HG03439 (cell line): ENCODE measurements around the gene GPATCH8.
"Not testable (repeated sequence)": the region's sequence is repeated elsewhere in the genome, so short reads cannot be mapped to it uniquely, and the experiment has no call there.

Experiments used
- ATAC-seq: cut with Tn5 transposase; IDR thresholded peaks from one replicate; pipeline ENCODE4 v1.9.1; 2021; ENCODE audit warnings: mild to moderate bottlenecking, moderate library complexity; ENCODE audit not compliant: unreplicated experiment

The GPATCH8 gene

DNA sequence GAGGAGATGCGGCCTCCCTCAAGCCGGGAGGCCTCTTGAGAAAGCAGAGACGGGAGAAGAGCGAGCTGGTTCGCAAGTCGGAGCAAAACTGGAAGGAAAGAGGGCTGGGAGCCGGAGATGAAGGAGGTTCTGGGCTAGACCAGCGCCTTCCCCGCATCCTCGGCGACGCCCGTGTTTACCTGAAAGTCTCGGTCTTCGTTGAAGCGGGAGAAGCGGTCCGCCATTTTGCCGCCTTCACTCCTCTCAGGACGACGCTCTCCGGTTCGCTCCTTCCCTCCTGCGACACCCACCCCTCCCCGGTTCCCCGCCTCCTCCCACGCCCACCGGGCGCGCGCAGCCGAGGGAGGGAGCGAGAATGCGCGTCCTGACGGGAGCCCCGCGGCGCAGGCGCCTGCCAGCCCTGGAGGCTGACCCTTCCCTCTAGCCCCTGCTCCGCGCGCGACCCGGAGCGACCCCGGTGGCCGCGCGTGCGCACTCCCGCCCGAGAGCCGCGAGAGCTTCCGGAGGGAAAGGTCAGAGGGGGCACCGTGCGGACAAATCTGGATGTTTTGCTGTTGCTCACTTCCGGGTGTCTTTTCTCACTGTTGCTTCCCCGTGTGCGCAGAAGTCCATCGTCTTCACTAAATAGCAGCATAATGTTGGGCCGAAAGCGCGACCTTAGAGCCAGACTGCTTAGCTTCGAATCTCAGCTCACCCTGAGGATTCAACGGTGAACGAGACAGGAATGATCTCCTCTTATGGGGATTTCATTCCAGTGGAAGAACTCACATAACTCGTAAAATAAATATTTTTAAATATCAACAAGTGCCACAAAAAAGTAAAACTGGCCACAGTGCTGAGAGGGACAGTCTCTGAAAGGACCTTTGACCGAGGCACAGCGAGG lies at the start of gene GPATCH8:
Gene GPATCH8, minus strand, starts transcription at position 260 of the 883 bp plus-strand sequence. Its CDS starts 36 bp downstream, at position 224.
- ATAC-seq = peak; percentile 83

DNA sequence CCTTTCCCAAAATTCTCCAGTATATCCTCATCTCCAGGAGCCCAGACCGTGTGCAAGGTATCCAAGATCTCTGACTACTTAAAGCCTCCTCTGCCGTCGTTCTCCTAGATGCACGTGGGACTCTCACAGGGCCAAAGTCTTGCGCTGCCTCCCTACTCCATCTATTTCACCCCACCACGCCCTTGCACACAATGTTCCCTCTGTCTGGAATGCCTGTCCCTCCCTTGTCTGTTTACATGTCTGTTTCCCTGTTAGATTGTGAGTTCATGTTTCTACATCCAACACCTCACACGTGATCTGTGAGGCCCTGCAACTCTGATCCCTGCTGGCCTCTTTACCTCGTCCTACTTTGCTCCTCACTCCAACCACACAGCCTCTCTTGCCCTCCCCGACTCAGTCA lies 49.2 kb upstream of the GPATCH8 start:
- no peak for ATAC-seq

DNA sequence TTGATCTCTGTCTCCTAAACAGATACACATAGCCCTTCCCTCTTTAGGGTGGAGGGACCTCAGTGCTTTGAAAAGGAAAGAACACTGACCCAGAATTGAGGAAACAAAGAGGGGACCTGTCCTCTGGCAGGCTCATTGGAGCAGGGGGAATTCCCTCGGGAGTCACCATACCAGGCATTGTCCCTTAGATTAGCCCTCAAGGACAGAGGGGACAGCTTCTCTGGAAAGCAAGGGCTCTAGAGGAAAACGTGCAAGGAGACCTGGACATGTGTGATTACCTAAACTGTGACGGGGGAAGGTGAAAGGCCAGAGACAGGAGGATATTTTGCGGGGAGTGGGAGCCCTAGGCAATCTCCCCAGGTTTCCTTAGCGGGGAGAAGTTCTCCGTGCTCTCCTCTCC lies 46.5 kb upstream of the GPATCH8 start:
- no peak for ATAC-seq

DNA sequence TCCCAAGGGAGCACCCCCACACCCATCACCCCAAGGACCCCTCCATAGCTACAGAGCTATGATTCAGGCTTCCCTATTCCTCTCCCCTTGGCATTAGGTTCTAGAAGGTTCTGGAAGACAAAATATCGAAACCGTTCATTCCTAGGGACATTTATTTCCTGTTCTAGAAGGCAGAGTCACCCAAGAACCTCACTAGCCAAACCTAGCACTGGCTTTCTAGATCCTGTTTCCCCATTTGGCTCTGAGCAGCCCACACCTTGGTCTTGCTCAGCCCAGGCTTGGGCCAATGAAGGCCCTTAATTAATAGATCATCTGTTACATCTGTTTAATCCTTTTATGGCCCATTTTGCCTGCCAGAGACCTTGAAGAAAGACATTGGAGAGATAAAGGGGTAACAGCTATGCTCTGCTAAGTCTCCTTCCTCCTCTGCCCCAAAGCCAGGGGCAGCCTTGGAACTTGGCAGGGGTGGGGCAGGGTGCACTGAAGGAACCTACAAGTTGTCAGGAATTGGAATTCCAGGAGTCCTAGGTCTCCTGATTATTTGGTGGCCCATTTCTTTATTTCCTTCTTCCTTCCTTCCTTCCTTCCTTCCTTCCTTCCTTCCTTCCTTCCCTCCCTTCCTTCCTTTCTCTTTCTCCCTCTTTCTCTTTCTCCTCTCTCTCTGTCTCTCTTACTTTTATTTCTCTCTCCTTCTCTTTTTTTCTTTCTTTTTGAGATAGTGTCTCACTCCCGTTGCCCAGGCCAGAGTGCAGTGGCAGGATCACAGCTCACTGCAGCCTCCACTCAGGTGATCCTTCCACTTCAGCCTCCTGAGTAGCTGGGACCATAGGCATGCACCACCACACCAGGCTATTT lies 45.4 kb upstream of the GPATCH8 start:
- ATAC-seq = no peak

DNA sequence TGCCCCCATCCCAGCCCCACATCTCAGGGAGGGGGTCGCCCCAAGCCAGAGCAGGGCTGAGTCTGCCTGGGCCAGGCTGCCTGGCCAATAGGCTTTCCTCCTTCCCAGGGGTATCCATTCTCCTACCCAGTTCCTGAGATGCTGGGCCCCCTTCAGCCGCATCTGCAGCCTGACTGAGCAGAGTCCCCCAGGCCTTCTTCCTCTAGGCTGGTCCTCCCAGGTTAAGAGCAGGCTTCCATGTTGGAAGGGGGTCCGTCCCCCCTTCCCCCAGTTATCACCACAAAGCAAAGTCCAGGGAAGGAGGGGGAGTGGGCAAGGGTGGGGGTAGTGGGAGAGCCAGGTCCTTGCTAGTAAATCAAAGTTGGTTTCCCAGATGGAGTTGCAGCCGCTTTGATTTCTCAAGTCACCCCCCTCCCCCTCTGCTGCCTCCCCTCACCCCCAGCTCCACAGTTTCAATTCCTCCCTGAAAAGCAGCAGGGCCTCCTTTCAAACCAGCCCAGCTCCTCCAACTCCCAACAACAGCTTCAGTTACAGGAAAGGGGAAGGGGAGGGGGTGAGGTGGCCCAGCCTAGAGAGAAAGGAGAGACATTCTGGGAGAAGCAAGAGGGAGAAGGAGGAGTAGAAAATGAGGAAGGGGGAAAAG lies 44.5 kb upstream of the GPATCH8 start:
- ATAC-seq = no peak

DNA sequence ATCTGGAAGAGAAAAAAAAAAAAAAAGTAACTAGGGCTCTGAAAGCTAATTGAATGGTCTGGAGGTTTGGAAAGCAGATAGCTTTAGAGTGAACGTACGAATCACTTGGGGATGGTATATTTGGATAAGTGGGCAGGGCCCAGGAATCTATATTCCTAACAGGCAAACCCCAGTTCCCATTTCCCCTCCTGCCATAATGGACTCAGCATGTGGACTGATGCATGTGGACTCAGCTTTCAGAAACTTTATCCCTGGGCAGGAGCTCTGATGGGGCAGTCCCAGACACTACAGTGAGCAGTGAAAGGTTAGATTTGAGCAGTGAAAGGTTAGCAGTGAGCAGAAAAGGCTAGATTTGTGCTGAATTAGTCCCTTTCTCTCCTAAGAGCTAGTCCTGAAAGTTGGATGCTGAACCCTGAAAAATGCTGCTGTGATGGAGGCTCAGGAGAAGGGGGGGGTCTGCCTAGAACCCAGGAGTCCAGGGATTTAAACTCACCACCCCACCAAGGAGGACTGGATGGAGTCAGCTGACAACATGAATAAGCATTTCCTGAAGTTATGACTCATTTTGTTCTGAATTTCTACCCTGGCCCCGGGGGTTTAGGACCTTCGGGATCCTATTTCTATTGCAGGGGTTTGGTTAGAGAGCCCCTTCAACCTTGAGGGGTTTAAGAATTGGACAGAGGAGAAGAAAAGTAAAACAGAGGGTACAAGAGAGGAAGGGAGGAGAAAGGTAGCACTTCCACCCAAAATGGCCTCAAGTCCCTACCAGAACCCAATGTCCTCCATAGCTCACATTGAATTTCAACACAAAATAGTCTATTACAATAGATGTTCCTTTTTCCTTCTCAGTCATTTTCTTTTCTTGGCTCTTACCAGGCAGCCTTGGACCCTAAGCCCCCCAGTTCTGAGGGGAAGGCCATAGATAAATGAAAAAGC lies 43.7 kb upstream of the GPATCH8 start:
- ATAC-seq = no peak

DNA sequence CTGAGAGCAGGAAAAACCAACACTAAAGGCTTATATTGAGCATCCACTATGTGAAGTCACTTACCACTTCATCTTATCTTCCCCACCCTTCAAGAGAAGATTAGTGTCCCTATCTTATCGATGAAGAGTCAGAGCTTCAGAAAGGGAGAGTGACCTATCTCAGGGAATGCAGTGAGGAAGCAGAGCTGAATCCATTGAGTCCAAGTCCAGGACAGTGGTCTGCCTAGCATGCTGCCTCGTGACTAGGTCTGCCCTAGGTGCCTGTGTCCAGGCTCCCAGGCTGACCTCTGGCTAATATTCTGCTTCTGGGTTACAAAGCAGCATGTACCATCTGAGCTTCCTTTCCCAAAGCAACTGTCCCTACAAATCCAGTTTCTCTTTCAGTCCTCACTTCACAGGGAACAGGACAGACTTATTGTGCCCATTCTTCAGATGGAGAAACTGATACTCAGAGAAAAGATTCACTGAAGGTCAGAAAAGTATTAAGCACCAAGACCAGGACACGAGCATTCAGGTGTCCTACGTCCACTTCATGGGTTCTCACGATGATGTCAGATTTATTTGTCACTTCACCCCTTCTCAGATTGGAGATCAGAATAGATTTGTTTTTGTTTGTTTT lies 40.8 kb upstream of the GPATCH8 start:
- ATAC-seq = no peak

DNA sequence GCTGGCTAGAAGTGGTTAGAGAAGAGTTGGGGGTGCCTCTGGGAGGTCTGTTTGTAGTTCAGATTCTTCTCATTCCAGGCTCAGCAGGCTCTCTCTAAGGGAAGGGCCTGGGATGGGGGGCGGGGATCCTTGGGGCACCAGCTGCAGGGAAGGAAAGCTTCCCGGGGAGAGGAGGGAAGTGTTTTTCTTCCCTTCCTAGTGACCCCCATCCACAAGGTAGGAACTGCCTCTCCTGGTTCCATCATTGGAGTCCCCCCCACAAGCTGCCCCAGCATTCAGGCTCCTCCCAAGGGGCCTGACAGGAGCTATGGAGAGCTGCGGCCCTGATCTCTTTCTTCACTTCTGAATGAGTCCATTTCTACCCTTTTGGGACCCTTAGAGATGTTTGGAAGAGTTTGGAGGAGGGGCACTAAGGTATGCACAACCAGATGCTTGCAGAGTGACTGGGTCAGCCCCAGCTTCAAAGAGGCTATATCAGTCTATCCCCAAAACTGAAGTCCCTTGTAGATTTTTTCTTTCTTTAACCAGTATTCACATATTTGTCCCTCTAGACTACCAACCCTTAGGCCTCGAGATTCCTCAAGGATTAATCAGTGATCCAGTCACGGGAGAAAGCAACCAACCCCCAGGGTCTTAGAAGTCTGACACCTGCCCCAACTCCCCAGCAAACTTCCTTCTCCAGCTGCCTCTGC lies 40.2 kb upstream of the GPATCH8 start:
- no peak for ATAC-seq

DNA sequence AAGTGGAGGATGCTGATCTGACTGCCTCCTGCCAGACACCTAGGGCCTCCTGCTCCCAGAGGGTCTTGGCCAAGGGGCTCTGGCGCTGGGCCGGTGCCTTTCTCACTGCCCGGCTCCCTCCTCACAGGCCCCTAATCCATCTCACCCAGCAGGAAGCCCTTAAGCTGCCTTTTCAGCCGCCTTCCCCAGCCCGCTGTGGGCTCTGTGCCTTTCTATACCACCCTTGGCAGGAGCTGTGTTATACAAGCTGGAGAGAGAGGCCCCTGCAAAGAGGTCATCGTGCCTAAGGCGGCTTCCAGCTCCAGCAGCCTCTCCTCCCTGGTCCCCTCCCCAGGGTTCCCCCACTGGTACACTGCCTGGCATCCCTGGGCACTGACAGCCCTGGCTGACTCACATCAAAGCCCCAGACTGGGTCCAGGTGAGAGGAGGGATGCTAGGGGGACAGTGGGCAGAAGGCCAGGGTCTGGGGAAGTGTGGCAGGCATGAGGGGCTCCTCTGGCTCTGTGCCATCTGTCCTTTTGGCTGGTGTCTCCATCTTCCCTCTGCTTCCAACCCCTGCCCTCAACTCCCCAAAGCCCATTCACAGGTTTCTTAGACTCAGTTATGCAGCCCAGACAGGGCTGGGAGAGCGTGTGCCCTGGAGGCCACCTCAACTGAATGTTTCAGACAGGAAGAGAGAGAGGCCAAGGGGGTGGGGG lies 38.8 kb upstream of the GPATCH8 start:
- ATAC-seq = no peak

DNA sequence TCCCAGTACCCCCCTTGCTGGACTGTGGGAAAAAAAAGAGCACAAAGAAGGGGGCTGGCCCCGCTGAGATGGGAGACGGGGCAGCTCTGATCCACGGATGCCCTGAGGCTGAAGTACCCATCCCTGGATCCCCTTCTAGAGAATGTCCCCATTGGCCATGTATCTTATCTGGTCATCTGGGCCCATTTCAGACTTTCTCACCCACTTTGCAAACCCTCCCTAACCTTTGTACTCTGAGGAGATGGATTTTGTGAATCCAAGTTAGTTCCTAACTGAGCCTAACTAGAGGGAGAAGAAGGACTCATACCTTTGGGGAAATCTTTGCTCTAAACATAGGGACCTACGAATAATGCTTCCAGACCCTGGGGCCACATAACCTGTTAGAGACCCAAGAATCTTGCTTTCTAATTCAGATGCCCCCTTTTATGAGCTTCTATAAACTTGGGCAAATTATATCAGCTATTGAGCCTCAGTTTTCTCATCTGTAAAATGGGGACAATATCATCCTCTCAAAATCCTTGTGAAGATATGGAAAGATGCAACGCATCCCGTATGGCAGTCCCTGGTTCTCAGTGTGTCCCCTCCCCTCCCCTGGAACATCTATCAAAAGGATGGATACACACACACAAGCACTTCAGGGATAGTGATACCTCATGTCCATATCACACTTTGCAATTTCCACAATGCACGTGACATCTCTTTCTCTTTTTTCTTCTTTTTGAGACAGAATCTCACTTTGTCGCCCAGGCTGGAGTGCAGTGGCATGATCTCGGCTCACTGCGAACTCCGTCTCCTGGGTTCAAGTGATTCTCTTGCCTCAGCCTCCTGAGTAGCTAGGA lies 37.3 kb upstream of the GPATCH8 start:
- ATAC-seq = no peak

DNA sequence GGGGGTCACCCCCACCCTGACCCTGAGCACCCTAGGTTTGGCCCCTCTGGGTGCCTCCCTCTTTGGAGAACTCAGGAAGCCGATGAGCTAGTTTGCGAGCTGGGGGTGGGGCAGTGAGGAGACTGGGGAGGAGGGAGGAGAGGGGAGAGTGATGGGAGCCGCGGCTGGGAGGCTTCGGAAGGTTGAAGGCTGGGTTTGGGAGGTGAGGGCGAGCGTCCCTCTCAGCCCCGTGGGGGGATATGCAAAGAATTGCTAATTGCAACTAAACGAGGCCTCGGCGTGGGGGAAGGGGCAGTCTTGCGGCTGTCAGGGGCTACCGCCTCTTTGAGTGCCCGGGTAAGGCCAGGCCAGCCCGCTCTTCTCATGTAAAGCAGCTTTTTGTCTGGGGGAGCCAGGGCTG lies 36.5 kb upstream of the GPATCH8 start:
- no peak for ATAC-seq

DNA sequence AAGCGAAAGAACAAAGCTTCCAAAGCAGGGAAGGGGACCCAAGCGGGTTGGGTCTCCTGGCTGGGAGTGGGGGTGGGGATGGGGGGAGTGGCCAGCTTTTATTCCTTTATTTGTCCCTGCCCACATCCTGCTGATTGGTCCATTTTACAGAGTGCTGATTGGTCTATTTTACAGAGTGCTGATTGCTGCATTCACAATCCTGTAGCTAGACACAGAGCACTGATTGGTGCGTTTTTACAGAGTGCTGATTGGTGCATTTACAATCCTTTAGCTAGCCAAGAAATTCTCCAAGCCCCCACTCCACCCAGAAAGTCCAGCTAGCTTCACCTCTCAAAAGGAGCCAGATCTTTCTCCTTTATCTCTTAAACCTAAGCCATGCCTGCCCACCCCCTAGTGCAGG lies 34.7 kb upstream of the GPATCH8 start:
- not testable (repeated sequence) for ATAC-seq

DNA sequence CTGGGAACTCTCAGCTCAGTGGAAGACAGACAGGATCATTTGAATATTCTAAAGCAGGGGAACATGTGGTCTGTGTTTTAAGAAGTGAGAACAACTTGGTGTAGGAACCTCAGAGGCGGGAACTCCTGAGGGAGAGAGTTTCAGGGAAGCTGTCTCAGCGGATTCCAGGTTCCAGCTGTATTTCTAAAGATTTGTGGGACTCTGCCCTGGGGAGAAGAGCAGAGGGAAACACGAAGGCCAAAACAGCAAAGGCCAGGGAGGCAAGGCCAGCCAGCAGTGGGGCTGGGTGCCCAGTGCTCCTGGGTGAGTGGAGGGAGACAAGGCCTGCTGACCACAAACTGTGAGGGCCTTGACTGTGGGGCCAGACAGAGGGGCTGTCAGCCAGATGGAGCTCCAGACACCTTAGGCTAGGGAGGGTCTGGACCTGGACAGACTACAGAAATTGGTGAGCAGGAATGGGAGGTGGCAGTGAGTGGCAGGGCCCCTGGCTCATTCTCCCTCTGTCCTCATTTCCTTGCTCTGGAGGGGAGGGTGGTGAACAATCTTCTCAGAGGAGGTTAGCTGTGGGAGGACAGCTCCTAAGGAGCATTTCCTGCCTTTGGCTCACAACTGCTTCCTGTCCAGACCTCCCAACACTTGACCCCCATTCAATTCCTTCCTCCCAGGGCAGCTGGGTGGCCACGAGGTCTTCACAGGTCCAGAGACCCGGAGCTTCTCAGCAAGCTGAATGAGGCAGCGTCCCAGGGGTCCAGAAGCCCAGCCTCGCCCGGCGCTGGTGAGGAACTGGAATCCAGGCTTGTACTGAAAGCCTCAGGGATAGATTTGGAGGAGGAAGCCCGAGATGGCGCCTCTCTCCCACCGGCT lies 33.1 kb upstream of the GPATCH8 start:
- no peak for ATAC-seq

DNA sequence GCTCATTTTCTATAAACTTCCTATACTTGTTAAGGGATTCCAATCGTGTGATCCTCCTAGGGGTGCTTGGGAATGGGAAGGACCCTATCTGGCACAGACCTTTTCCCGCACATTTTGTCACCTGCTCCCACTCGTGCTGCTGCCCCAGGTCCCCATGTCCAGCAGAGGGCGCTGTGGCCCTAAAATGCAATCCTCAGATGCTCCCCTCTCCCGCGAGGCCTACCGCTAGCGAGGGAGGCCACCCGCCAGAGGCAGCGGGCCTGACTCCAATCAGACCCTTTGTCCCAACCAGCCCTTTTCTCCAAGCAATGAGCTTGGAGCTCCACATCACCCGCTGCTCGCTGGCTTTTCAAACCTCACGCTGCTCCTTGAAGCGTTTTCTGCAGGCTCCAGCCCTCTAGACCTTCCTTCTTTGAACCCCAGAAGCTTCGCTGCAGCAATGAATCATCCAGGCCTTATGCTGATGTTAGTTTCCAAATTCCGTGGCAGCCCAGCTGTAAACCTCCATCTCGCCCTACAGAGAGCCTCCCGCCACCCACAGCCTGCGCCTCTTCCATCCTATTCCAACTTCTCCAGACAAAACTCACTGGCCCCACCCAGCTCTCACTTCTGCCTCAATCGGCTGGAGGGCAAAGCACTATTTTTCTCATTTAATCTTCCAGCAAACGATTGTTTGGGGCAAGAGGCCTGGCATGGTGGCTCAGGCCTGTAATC lies 30.5 kb upstream of the GPATCH8 start:
- ATAC-seq = no peak

DNA sequence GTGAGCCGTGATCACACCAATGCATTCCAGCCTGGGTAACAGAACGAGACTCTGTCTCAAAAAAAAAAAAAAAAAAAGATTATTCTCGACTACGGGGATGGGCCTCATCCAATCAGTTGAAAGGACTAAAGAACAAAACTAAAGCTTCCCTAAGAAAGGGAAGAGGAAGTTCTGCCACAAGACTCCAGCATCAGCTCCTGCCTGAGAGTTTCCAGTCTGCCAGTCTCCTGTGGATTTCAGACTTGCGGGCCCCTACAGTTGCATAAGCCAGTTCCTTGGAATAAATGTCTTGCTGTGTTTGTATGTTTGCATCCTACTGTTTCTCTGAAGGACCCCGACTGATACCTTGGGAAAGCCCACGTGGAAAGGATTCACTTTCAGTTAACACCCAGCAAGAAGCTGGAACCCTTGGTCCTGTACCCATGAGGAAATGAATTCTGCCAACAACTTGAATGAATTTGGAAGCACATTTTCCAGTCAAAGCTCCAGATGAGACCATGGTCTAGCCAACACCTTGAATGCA lies 27.8 kb upstream of the GPATCH8 start:
- no peak for ATAC-seq

DNA sequence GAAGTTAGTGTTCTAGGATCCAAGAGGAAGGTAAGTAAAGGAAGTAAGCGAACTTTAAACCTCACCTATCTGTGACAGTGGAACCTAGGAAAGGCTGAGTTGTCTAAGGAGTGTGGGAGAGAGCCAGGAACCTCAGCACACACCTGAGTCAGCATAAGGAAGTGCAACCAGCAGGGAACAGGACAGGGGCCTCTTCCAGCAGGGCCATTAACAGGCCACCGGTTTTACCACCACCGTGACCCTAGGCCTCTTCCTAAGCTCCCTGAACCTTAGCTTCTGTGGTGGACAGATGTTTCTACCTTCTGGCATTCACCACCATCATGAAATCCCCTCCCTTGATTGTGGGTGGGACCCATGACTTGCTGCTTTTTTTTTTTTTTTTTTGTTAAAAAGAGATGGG lies 26.7 kb upstream of the GPATCH8 start:
- ATAC-seq = no peak
